Lower lobe of right lung (tissue), 2 donors: ENCODE data around the gene ITPRID1. TPM values are rescaled to one million over a fixed set of nuclear protein-coding genes. Genes with fewer than 3 reads are reported as not detected.

Experiments used
- ATAC-seq, 2 donors: fragments of 200-7000 bp; cut with Tn5 transposase; one replicate each; pipeline ENCODE4 v1.9.1; 2020 to 2022; ENCODE audit warnings: mild to moderate bottlenecking in 2 of 2, moderate library complexity in 2 of 2
- DNase-seq: peaks from one replicate; pipeline ENCODE4 v3.0.0-alpha.2; 2020
- H3K27ac ChIP-seq: fragments of 200-600 bp; one replicate; pipeline ENCODE4 v1.8.0; 2022
- H3K27me3 ChIP-seq: fragments of 200-600 bp; one replicate; pipeline ENCODE4 v1.8.0; 2022; ENCODE audit warnings: low read depth
- H3K36me3 ChIP-seq: fragments of 200-600 bp; one replicate; pipeline ENCODE4 v1.8.0; 2022; ENCODE audit warnings: mild to moderate bottlenecking
- H3K4me1 ChIP-seq: fragments of 200-600 bp; one replicate; pipeline ENCODE4 v1.8.0; 2022
- H3K4me3 ChIP-seq: fragments of 200-600 bp; one replicate; pipeline ENCODE4 v1.8.0; 2022; ENCODE audit warnings: mild to moderate bottlenecking
- H3K9me3 ChIP-seq: fragments of 200-600 bp; one replicate; pipeline ENCODE4 v1.8.0; 2022
- CTCF ChIP-seq: fragments of 200-600 bp; IDR thresholded peaks from one replicate; pipeline ENCODE4 v1.8.0; 2022; ENCODE audit warnings: antibody characterized with exemption, mild to moderate bottlenecking
- intact Hi-C: fragments of 100-400 bp; cut with DNase I; formaldehyde crosslinking; loops from one replicate; pipeline ENCODE4 v1.11.0; 2022
- total RNA-seq: library from RNA; stranded (reverse); fragmentation: NEBNext Ultra II Directional; extraction: Animal tissue kit (Norgen Biotek cat#: 25700); gene quantifications from one replicate; pipeline ENCODE4 v1.2.1, GENCODE V29; 2021
- donor health status: DM: no; HTN: yes; CAD: no; lungs with severe emphysema.

Gene ITPRID1
- total RNA-seq, 1 donor from 2014 or later: 0.59 TPM

- H3K27me3 ChIP-seq: no peaks in the 10 kb centered on the region
- H3K4me1 ChIP-seq: no peaks in the 10 kb centered on the region
- no peak for TF ChIP-seq CTCF
- intact Hi-C loops: no loop called here
- ATAC-seq (no peak), DNase-seq (no peak)
- H3K36me3 ChIP-seq: no peaks in the 10 kb centered on the region
- H3K9me3 ChIP-seq: no peaks in the 10 kb centered on the region
- no peak overlapping the region for H3K27ac ChIP-seq
- no peak overlapping the region for H3K4me3 ChIP-seq
These were observed 191.5 kb downstream of the ITPRID1 start for GRCh38 chr7:31705377-31705776.

- intact Hi-C loops: no loop called here
- Histone ChIP-seq H3K27ac (no peak overlapping the region), H3K27me3 (no peaks in the 10 kb centered on the region), H3K4me3 (no peak overlapping the region), H3K9me3 (no peaks in the 10 kb centered on the region), H3K36me3 (no peaks in the 10 kb centered on the region), H3K4me1 (no peaks in the 10 kb centered on the region)
- no peak for ATAC-seq
- no peak for DNase-seq
- TF ChIP-seq CTCF: no peak
These were observed 193.2 kb downstream of the ITPRID1 start for GRCh38 chr7:31707089-31707488.

Other genes starting within 250 kb of the ITPRID1 start
- not detected for gene NEUROD6, start 173.4 kb upstream of the ITPRID1 start, total RNA-seq
- not detected for gene PPP1R17, start 173.1 kb downstream of the ITPRID1 start, total RNA-seq